ENCODE results near the gene PEBP1. TPM values are rescaled to one million over a fixed set of nuclear protein-coding genes. Genes with fewer than 3 reads are reported as not detected.

PEBP1 gene
- total RNA-seq, 1 experiment from 2014 or later: 134 TPM

DNA sequence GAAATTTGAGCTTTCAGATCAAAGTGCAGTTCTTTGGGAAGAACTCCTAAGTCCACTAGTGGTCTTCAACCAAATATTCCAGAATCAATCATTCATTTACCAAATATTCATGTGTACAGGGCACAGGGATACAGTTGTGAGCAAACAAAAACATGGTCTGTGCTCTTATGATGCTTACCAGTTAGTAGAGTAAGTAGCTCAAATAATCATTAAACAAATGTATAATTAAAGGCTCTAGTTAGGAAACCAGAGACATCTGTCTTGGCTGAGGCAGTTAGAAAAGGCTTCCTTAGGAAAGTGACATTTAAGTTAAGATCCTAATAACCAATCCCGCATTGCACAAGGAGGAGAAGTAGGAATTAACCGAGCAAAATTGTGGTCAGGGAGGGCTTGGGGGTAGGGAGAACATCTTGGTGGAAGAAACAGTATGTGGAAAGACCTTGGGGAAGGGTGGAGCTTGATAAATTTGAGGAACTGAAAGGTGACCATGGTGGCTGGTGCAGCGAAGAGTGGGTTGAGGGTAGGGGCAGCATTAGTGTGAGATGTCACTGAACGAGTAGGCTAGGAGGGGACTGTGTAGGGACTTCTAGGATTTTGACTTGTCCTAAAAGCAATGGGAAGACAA is 40.0 kb downstream of the PEBP1 start:
- TF ChIP-seq, protein P1, sequence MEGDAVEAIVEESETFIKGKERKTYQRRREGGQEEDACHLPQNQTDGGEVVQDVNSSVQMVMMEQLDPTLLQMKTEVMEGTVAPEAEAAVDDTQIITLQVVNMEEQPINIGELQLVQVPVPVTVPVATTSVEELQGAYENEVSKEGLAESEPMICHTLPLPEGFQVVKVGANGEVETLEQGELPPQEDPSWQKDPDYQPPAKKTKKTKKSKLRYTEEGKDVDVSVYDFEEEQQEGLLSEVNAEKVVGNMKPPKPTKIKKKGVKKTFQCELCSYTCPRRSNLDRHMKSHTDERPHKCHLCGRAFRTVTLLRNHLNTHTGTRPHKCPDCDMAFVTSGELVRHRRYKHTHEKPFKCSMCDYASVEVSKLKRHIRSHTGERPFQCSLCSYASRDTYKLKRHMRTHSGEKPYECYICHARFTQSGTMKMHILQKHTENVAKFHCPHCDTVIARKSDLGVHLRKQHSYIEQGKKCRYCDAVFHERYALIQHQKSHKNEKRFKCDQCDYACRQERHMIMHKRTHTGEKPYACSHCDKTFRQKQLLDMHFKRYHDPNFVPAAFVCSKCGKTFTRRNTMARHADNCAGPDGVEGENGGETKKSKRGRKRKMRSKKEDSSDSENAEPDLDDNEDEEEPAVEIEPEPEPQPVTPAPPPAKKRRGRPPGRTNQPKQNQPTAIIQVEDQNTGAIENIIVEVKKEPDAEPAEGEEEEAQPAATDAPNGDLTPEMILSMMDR (IDR thresholded peaks at IDR 0.05; ENCODE audit: insufficient read depth in 1 of 2, low read depth in 1 of 2, low read length in 1 of 2, severe bottlenecking in 1 of 2, unreplicated experiment in 1 of 2): no peak
- Histone ChIP-seq H3K36me3 (ENCODE audit: control insufficient read depth, insufficient read depth, low read length) (peaks cover 1% of the 10 kb centered on the region; the same call in 1 of the 2 replicates), H3K4me1 (no peaks in the 10 kb centered on the region), H3K4me3 (ENCODE audit: low read depth, low read length) (no peak overlapping the region), H3K9me3 (no peaks in the 10 kb centered on the region), H3K27me3 (replicated peaks; ENCODE audit: control insufficient read depth, insufficient read depth, low read length) (no peaks in the 10 kb centered on the region)
- CTCF ChIA-PET: interaction anchor here (1.0 kb wide), 1 partner anchor 197 kb away, joined by 4 read pairs; the partner anchor contains the start of gene TAOK3
- no TSS peak for BruUV-seq (replicated peaks)
- Mint-ChIP-seq H3K27ac (ENCODE audit: unreplicated experiment) (no peak overlapping the region), H3K4me1 (ENCODE audit: low read depth, unreplicated experiment) (no peaks in the 10 kb centered on the region), H3K27me3 (ENCODE audit: insufficient read depth, unreplicated experiment) (no peaks in the 10 kb centered on the region), H3K36me3 (ENCODE audit: insufficient read depth, unreplicated experiment) (peaks cover 23% of the 10 kb centered on the region), H3K4me3 (ENCODE audit: unreplicated experiment) (no peak overlapping the region), H3K9me3 (ENCODE audit: unreplicated experiment) (no peaks in the 10 kb centered on the region)
- DNase-seq: no peak
- intact Hi-C loops (cut with micrococcal nuclease; ENCODE audit: unreplicated experiment): no loop called here
- POLR2A ChIA-PET: no interaction called here

DNA sequence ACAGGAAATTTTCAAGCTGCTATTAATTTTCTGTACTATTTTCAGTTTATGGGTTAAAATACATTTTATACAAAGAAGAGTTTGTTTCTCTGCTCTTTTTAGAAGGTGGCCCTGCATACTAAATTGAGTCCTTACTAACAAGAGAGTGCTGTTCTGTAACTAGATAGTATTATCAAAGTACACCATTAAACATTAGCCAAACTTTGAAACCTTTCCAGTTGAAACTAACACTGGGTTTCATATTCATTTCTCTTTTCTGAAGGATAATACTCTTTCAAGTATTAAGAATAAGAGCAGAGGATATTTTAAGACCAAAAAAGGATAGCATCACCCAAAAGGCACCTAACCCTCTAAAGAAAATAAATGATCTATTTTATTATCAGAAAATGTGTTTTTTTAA is 47.2 kb downstream of the PEBP1 start:
- intact Hi-C loops (cut with micrococcal nuclease; ENCODE audit: unreplicated experiment): loop anchor here (5.0 kb wide), 1 partner anchor 109 kb away; no protein-coding TSS in a partner anchor
- peaks cover 6% of the 10 kb centered on the region for H3K36me3 Mint-ChIP-seq (ENCODE audit: insufficient read depth, unreplicated experiment)
- CTCF ChIA-PET: interaction anchor here (1.2 to 1.3 kb wide), 2 partner anchors 62 to 193 kb away, joined by 3 to 5 read pairs; partner anchors contain the start of gene SUDS3

DNA sequence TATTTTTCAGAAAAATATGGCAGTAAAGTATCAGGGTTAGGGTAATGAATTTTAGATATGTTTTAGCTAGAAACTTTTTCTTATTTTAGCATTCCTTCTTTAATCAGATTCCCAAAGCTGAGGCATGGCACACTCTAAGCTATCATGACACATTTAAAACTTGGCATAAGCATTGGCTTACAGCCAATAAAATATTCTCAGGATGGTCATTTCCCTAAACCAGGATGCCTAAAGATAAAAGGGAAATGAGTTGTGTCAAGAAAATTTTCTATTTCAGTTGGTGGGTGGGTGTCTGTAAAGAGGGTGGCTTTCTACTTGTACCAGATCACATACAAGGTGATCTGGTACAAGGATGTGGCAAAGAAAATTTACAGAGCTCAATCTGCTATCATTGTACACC is 47.8 kb downstream of the PEBP1 start:
- peaks cover 7% of the 10 kb centered on the region for H3K4me1 Mint-ChIP-seq (ENCODE audit: low read depth, unreplicated experiment)
- no peaks in the 10 kb centered on the region for H3K9me3 Mint-ChIP-seq (ENCODE audit: unreplicated experiment)
- H3K27ac Mint-ChIP-seq (ENCODE audit: unreplicated experiment): no peak overlapping the region
- no TSS peak for BruUV-seq (replicated peaks)
- Histone ChIP-seq H3K27me3 (replicated peaks; ENCODE audit: control insufficient read depth, insufficient read depth, low read length) (no peaks in the 10 kb centered on the region), H3K4me3 (ENCODE audit: low read depth, low read length) (no peak overlapping the region), H3K4me1 (no peaks in the 10 kb centered on the region), H3K9me3 (no peaks in the 10 kb centered on the region), H3K36me3 (ENCODE audit: control insufficient read depth, insufficient read depth, low read length) (peaks cover 1% of the 10 kb centered on the region; the same call in 1 of the 2 replicates)
- ChIA-PET CTCF (interaction anchor here (0.6 to 1.3 kb wide), 3 partner anchors 48 to 192 kb away, joined by 3 to 5 read pairs (median 3); partner anchors contain the start of gene SUDS3), POLR2A (no interaction called here)
- TF ChIP-seq, protein P1 (IDR thresholded peaks at IDR 0.05; ENCODE audit: insufficient read depth in 1 of 2, low read depth in 1 of 2, low read length in 1 of 2, severe bottlenecking in 1 of 2, unreplicated experiment in 1 of 2): no peak
- no peaks in the 10 kb centered on the region for H3K27me3 Mint-ChIP-seq (ENCODE audit: insufficient read depth, unreplicated experiment)
- intact Hi-C loops (cut with micrococcal nuclease; ENCODE audit: unreplicated experiment): loop anchor here (5.0 kb wide), 1 partner anchor 109 kb away; no protein-coding TSS in a partner anchor
- no peak for DNase-seq
- peaks cover 6% of the 10 kb centered on the region for H3K36me3 Mint-ChIP-seq (ENCODE audit: insufficient read depth, unreplicated experiment)
- H3K4me3 Mint-ChIP-seq (ENCODE audit: unreplicated experiment): no peak overlapping the region

More for the DNA sequence above, 47.2 kb downstream of the PEBP1 start:
- Mint-ChIP-seq H3K9me3 (ENCODE audit: unreplicated experiment) (no peaks in the 10 kb centered on the region), H3K27ac (ENCODE audit: unreplicated experiment) (no peak overlapping the region), H3K27me3 (ENCODE audit: insufficient read depth, unreplicated experiment) (no peaks in the 10 kb centered on the region), H3K4me3 (ENCODE audit: unreplicated experiment) (no peak overlapping the region), H3K4me1 (ENCODE audit: low read depth, unreplicated experiment) (peaks cover 7% of the 10 kb centered on the region)
- Histone ChIP-seq H3K36me3 (ENCODE audit: control insufficient read depth, insufficient read depth, low read length) (peaks cover 1% of the 10 kb centered on the region; the same call in 1 of the 2 replicates), H3K9me3 (no peaks in the 10 kb centered on the region), H3K27me3 (replicated peaks; ENCODE audit: control insufficient read depth, insufficient read depth, low read length) (no peaks in the 10 kb centered on the region), H3K4me3 (ENCODE audit: low read depth, low read length) (no peak overlapping the region), H3K4me1 (no peaks in the 10 kb centered on the region)
- no peak for DNase-seq
- TF ChIP-seq, protein P1 (IDR thresholded peaks at IDR 0.05; ENCODE audit: insufficient read depth in 1 of 2, low read depth in 1 of 2, low read length in 1 of 2, severe bottlenecking in 1 of 2, unreplicated experiment in 1 of 2): no peak
- POLR2A ChIA-PET: no interaction called here
- no TSS peak for BruUV-seq (replicated peaks)
